Sigmoid colon (tissue), 4 donors: ENCODE measurements around the gene SCUBE1.

Experiments used
- CTCF ChIP-seq, 4 experiments: fragments of 450-650 bp in 3 of 4; fragments of 200-600 bp in 1 of 4; IDR thresholded peaks; one replicate each; pipeline ENCODE4 v1.5.1; 2016 to 2019; ENCODE audit warnings: antibody characterized with exemption in 4 of 4, mild to moderate bottlenecking in 3 of 4, moderate library complexity in 2 of 4
- EP300 ChIP-seq, 4 donors: sonication (generic); formaldehyde crosslinking; IDR thresholded peaks; one replicate each; pipeline ENCODE4 v1.6.1; 2017; ENCODE audit warnings: antibody characterized with exemption in 4 of 4
- POLR2A ChIP-seq, 2 donors: fragments of 450-650 bp; IDR thresholded peaks; one replicate each; pipeline ENCODE4 v1.6.1; 2016; ENCODE audit warnings: antibody characterized with exemption in 2 of 2, mild to moderate bottlenecking in 2 of 2, moderate library complexity in 2 of 2

GRCh38 chr22:43225609-43226008, 117.6 kb downstream of the SCUBE1 start:
- TF ChIP-seq CTCF (IDR thresholded peaks at IDR 0.05) (no peak), POLR2A (IDR thresholded peaks at IDR 0.05) (no peak), EP300 (IDR thresholded peaks at IDR 0.05) (no peak)
